Hair follicular keratinocyte (primary cell): Measurements from ENCODE around the gene GRPEL2. TPM values are rescaled to one million over a fixed set of nuclear protein-coding genes. Genes with fewer than 3 reads are reported as not detected.

ENCODE experiments used
- total RNA-seq: library from RNA; depleted of rRNA; stranded (reverse); fragments of >200 nt; gene quantifications from 2 replicates; pipeline ENCODE4 v1.2.3, GENCODE V29; 2015

GRPEL2 gene, protein sequence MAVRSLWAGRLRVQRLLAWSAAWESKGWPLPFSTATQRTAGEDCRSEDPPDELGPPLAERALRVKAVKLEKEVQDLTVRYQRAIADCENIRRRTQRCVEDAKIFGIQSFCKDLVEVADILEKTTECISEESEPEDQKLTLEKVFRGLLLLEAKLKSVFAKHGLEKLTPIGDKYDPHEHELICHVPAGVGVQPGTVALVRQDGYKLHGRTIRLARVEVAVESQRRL
- total RNA-seq, result 20.2 and 24.6 TPM in 2 replicates

DNA sequence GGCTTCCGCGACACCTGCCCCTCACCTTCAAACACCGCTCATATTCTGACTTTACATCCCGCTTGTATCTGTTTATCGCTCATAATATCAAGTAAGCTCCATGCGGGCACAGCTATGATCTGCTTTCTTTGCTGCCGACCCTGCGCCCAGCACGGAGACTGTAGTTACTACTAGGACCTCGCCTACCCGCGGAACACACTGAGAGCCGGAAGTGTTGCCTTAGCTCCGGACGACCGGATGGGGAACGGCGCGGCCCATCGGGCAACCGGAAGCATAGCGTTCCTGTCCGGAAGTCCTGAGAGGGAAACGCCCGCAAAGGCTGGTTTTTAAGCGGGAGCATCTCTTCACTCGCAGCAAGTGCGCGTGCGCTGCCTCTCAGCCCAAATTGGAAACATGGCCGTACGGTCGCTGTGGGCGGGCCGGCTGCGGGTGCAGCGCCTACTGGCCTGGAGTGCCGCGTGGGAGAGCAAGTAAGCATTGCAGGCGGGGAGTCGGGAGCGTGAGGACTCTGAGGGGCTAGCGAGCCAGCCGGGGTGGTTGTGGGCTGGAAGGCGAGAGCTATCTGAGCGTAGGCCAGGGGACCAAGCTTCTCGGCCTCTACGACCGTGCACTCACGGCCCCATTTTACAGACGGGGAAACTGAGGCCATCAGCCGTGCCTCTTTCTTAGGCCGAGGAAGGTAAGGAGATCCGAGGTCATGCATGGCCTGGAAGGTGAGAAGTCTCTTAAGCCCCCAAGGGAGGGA is at the start of gene GRPEL2:
Gene GRPEL2 (plus strand): TSS at position 353 of the 745 bp plus-strand sequence. CDS start 41 bp downstream, at position 394.

DNA sequence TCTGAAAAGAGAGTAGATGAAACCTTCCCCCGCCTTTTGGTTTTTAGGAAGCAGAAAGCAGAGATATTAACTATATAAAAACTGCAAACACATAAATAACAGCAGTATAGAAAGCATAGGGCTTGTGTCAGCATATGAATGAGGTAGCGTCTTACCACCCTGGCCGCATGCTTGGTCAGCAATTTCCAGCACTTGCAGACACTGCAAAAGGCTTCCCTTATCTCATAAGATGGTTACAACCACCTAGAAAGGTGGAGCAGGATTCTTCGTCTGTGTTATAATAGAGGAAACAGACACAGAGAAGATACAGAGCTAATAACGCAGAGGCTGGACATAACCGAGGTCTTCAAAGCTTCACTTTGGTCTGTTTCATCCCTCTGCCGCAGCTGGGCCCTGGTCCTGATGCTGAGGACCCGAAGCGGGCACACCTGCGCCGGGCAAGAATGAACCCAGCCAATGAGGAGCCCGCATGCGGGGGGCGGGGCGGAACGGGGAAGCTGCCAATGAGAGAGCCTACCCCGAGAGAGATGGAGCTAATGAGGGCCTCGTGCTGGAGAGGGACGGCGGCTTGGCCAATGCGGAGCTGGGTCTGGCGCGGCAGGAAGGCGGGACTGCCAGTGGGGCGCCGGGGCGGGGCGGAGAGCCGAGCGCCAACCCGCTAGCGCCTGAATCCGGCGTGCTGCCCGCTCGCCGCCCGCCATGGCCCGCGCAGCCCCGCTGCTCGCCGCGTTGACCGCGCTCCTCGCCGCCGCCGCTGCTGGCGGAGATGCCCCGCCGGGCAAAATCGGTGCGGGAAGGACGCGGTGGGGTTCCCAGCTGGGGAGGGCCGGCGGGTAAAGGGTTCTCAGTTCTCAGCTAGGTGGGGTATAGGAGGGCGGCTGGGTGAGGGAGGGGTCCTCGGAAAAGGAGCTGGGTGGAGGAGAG is 12.3 kb downstream of the GRPEL2 start, which contains the start of gene PCYOX1L:
Gene PCYOX1L (plus strand): TSS at position 677 of the 924 bp plus-strand sequence. CDS start 23 bp downstream, at position 700.

DNA sequence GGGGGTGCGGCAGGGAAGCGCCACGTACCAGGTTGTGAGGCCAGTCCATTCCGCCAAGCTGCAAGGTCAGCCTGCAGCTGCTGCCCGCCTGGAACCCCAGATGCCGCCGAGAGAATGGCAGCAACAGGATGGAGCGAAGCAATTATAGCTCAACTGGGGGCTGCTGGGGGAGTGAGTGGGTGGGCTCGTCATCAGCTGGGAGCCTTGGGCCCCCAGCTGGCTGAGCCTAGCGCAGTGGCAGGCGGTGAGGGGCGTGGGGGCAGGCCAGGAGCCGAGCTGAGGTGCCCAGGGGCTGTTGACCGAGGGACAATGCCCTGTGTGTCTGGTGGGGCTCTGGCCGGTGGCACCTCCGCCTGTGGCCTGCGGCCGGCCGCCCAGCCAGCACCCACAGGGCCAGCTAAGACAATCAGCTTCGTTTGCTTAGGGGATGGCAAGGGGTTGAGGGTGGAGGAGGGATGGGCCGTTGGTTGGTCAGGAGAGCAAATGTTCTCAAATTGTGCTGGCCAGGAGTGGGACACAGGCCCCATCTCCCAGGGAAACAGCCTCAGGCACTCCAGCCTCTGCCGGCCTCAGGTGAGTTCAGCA is 34.0 kb downstream of the GRPEL2 start, which contains the start of gene IL17B:
Gene IL17B (minus strand): TSS at position 116 of the 585 bp plus-strand sequence. CDS start 67 bp downstream, at position 49.

Other genes starting within 250 kb of the GRPEL2 start
- 5.5 and 7.2 TPM in 2 replicates for gene ABLIM3, start 204.0 kb upstream of the GRPEL2 start, total RNA-seq
- 10.5 and 14.4 TPM in 2 replicates for gene AFAP1L1, start 73.6 kb upstream of the GRPEL2 start, total RNA-seq
- gene PCYOX1L, start 12.5 kb downstream of the GRPEL2 start, total RNA-seq, result 10.1 and 12.4 TPM in 2 replicates
- gene IL17B, start 33.8 kb downstream of the GRPEL2 start, total RNA-seq, result not detected in 2 replicates
- gene CSNK1A1, start 205.9 kb downstream of the GRPEL2 start, total RNA-seq, result 265 and 339 TPM in 2 replicates
- gene ARHGEF37, start 236.0 kb downstream of the GRPEL2 start, total RNA-seq, result 3.3 and 4.7 TPM in 2 replicates